WTC11 (cell line): ENCODE measurements around the gene USP15. TPM values are rescaled to one million over a fixed set of nuclear protein-coding genes. Genes with fewer than 3 reads are reported as not detected.

Source experiments
- ATAC-seq: fragments of 200-7000 bp; cut with Tn5 transposase; 2 replicates; pipeline ENCODE4 v1.10.0; 2021; ENCODE audit warnings: mild to moderate bottlenecking, moderate library complexity
- CTCF ChIA-PET: fragments of 300-600 bp; sonication (Branson Sonifier 250); formaldehyde crosslinking; loops from one replicate; lab custom pipeline; 2021; ENCODE audit warnings: antibody characterized with exemption; lab: Charles Lee
- POLR2A ChIA-PET: fragments of 350-600 bp; sonication (Branson Sonifier 250); formaldehyde crosslinking; loops from one replicate; lab custom pipeline; 2021; ENCODE audit warnings: antibody characterized with exemption; lab: Charles Lee
- DNase-seq: peaks from one replicate; pipeline ENCODE4 v3.0.0; 2021; ENCODE audit warnings: low spot score
- H3K27ac Mint-ChIP-seq: 2 replicates; pipeline ENCODE4 v1.8.0; 2021; ENCODE audit warnings: mixed read lengths
- H3K27me3 Mint-ChIP-seq: 2 replicates; pipeline ENCODE4 v1.8.0; 2021; ENCODE audit warnings: low read depth, mild to moderate bottlenecking, moderate library complexity, mixed read lengths
- H3K36me3 Mint-ChIP-seq: 2 replicates; pipeline ENCODE4 v1.8.0; 2021; ENCODE audit warnings: mixed read lengths
- H3K4me1 Mint-ChIP-seq: 2 replicates; pipeline ENCODE4 v1.8.0; 2022; ENCODE audit warnings: mixed read lengths
- H3K4me3 Mint-ChIP-seq: 2 replicates; pipeline ENCODE4 v1.8.0; 2021; ENCODE audit warnings: mild to moderate bottlenecking, moderate library complexity, mixed read lengths
- H3K9me3 Mint-ChIP-seq: 2 replicates; pipeline ENCODE4 v1.8.0; 2021; ENCODE audit warnings: mixed read lengths
- ATF3 ChIP-seq: sonication (generic); formaldehyde crosslinking; conservative IDR thresholded peaks from 2 replicates; pipeline ENCODE4 v1.8.1; 2022; ENCODE audit warnings: mild to moderate bottlenecking, missing genetic modification reagents
- ESRRA ChIP-seq: sonication (generic); formaldehyde crosslinking; IDR thresholded peaks from 2 replicates; pipeline ENCODE4 v1.8.1; 2022; ENCODE audit warnings: mild to moderate bottlenecking, missing genetic modification reagents, borderline replicate concordance
- ETV6 ChIP-seq: sonication (generic); formaldehyde crosslinking; IDR thresholded peaks from 2 replicates; pipeline ENCODE4 v1.8.1; 2022; ENCODE audit warnings: mild to moderate bottlenecking, missing genetic modification reagents
- FOXJ3 ChIP-seq: sonication (generic); formaldehyde crosslinking; IDR thresholded peaks from 2 replicates; pipeline ENCODE4 v1.9.0; 2021; ENCODE audit warnings: missing genetic modification reagents, mild to moderate bottlenecking, borderline replicate concordance
- FOXP1 ChIP-seq: sonication (generic); formaldehyde crosslinking; IDR thresholded peaks from 2 replicates; pipeline ENCODE4 v1.8.0; 2022; ENCODE audit warnings: missing genetic modification reagents, mild to moderate bottlenecking, moderate library complexity, borderline replicate concordance
- JUN ChIP-seq: sonication (generic); formaldehyde crosslinking; IDR thresholded peaks from 2 replicates; pipeline ENCODE4 v1.8.0; 2023; ENCODE audit warnings: mild to moderate bottlenecking, missing genetic modification reagents
- NFE2L1 ChIP-seq: sonication (generic); formaldehyde crosslinking; IDR thresholded peaks from 2 replicates; pipeline ENCODE4 v1.8.1; 2023; ENCODE audit warnings: missing genetic modification reagents
- PREB ChIP-seq: sonication (generic); formaldehyde crosslinking; IDR thresholded peaks from 2 replicates; pipeline ENCODE4 v1.8.1; 2022; ENCODE audit warnings: mild to moderate bottlenecking, missing genetic modification reagents, moderate library complexity, borderline replicate concordance
- PRRX2 ChIP-seq: fragments of 250-450 bp; sonication (Bioruptor Pico); IDR thresholded peaks from 2 replicates; pipeline ENCODE4 v1.8.0; 2021; ENCODE audit warnings: mild to moderate bottlenecking
- RELA ChIP-seq: sonication (generic); formaldehyde crosslinking; IDR thresholded peaks from 2 replicates; pipeline ENCODE4 v1.8.1; 2022; ENCODE audit warnings: missing genetic modification reagents, mild to moderate bottlenecking, borderline replicate concordance
- SOX15 ChIP-seq: fragments of 250-450 bp; sonication (Bioruptor Pico); IDR thresholded peaks from 2 replicates; pipeline ENCODE4 v1.9.0; 2021; ENCODE audit warnings: mild to moderate bottlenecking
- TEAD4 ChIP-seq: sonication (generic); formaldehyde crosslinking; IDR thresholded peaks from 2 replicates; pipeline ENCODE4 v1.8.0; 2022; ENCODE audit warnings: mild to moderate bottlenecking, missing genetic modification reagents
- ZBTB21 ChIP-seq: sonication (generic); formaldehyde crosslinking; IDR thresholded peaks from 2 replicates; pipeline ENCODE4 v1.8.1; 2023; ENCODE audit warnings: mild to moderate bottlenecking, missing genetic modification reagents, borderline replicate concordance
- ZNF317 ChIP-seq: sonication (generic); formaldehyde crosslinking; IDR thresholded peaks from 2 replicates; pipeline ENCODE4 v1.8.1; 2023; ENCODE audit warnings: low read depth, mild to moderate bottlenecking, moderate library complexity, missing genetic modification reagents, borderline replicate concordance
- ZNF396 ChIP-seq: fragments of 250-450 bp; sonication (Bioruptor Pico); IDR thresholded peaks from 2 replicates; pipeline ENCODE4 v1.8.0; 2021; ENCODE audit warnings: mild to moderate bottlenecking, moderate library complexity, borderline replicate concordance
- ZNF532 ChIP-seq: fragments of 250-450 bp; sonication (Bioruptor Pico); IDR thresholded peaks from 2 replicates; pipeline ENCODE4 v1.9.0; 2021; ENCODE audit warnings: mild to moderate bottlenecking, borderline replicate concordance
- ZNF671 ChIP-seq: fragments of 250-450 bp; sonication (Bioruptor Pico); IDR thresholded peaks from 2 replicates; pipeline ENCODE4 v1.8.0; 2021; ENCODE audit warnings: mild to moderate bottlenecking
- total RNA-seq: library from RNA; stranded (reverse); gene quantifications from 3 replicates; pipeline ENCODE4 v1.2.3, GENCODE V29; 2021
- TF ChIP-seq, protein P1 (sequence below): sonication (generic); formaldehyde crosslinking; IDR thresholded peaks from 2 replicates; pipeline ENCODE4 v1.8.1; 2023; ENCODE audit warnings: mild to moderate bottlenecking, moderate library complexity, missing genetic modification reagents
- TF ChIP-seq, protein P2 (sequence below): sonication (generic); formaldehyde crosslinking; IDR thresholded peaks from 2 replicates; pipeline ENCODE4 v1.8.1; 2022; ENCODE audit warnings: low read depth, missing genetic modification reagents, borderline replicate concordance
- TF ChIP-seq, protein P3 (sequence below): fragments of 200-600 bp; IDR thresholded peaks from 2 replicates; pipeline ENCODE4 v1.8.0; 2022; ENCODE audit warnings: antibody characterized with exemption
- TF ChIP-seq, protein P4 (sequence below): sonication (generic); formaldehyde crosslinking; IDR thresholded peaks from 2 replicates; pipeline ENCODE4 v1.8.1; 2022; ENCODE audit warnings: low read depth, mild to moderate bottlenecking, moderate library complexity, missing genetic modification reagents, borderline replicate concordance
- TF ChIP-seq, protein P5 (sequence below): sonication (generic); formaldehyde crosslinking; IDR thresholded peaks from 2 replicates; pipeline ENCODE4 v1.8.0; 2022; ENCODE audit warnings: mild to moderate bottlenecking, missing genetic modification reagents

The USP15 gene
- total RNA-seq, 1 experiment from 2014 or later = 37.2 TPM

- TF ChIP-seq, protein P1, sequence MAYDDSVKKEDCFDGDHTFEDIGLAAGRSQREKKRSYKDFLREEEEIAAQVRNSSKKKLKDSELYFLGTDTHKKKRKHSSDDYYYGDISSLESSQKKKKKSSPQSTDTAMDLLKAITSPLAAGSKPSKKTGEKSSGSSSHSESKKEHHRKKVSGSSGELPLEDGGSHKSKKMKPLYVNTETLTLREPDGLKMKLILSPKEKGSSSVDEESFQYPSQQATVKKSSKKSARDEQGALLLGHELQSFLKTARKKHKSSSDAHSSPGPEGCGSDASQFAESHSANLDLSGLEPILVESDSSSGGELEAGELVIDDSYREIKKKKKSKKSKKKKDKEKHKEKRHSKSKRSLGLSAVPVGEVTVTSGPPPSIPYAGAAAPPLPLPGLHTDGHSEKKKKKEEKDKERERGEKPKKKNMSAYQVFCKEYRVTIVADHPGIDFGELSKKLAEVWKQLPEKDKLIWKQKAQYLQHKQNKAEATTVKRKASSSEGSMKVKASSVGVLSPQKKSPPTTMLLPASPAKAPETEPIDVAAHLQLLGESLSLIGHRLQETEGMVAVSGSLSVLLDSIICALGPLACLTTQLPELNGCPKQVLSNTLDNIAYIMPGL (CRISPR knock-in tag) = peak; percentile 71; the same call in 1 of the 2 replicates
- TF ChIP-seq ZNF671 (no peak), ATF3 (CRISPR knock-in tag) (no peak), ZNF396 (CRISPR knock-in tag) (no peak), FOXP1 (CRISPR knock-in tag) (peak; percentile 19; the same call in 1 of the 2 replicates), NFE2L1 (no peak), ETV6 (CRISPR knock-in tag) (0 out of 2 replicates have a peak, but pooled peaks have one; percentile 44), ESRRA (no peak), ZBTB21 (0 out of 2 replicates have a peak, but pooled peaks have one; percentile 57)
- TF ChIP-seq, protein P2, sequence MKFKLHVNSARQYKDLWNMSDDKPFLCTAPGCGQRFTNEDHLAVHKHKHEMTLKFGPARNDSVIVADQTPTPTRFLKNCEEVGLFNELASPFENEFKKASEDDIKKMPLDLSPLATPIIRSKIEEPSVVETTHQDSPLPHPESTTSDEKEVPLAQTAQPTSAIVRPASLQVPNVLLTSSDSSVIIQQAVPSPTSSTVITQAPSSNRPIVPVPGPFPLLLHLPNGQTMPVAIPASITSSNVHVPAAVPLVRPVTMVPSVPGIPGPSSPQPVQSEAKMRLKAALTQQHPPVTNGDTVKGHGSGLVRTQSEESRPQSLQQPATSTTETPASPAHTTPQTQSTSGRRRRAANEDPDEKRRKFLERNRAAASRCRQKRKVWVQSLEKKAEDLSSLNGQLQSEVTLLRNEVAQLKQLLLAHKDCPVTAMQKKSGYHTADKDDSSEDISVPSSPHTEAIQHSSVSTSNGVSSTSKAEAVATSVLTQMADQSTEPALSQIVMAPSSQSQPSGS (CRISPR knock-in tag) = no peak
- TF ChIP-seq, all 79 proteins: peak for 4
Observed at GRCh38 chr12:62435303-62436163, 175.3 kb downstream of the USP15 start (continued).

DNA sequence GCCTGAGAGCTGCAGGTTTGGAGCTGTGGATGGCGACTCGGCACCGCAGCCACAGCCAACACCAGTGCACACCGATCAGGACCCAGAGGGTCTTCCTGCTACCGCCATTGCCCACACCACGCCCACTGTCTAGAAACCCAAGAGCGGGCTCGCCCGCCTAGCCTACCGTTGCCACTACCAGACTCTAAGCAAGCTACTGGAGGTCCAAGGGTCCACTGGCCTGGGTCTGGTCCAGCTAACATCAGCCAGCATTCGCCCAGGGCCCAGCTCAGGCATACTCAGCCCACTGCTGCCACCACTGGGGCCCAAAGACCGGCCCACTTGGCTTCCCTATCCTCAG, 175.9 kb downstream of the USP15 start:
- no peak overlapping the region for H3K27ac Mint-ChIP-seq
- ChIA-PET POLR2A (interaction anchor here (0.5 kb wide), 1 partner anchor 427 kb away, joined by 3 read pairs; no protein-coding TSS in a partner anchor), CTCF (interaction anchor here (0.9 to 3.3 kb wide), 17 partner anchors 11 to 715 kb away, joined by 3 to 28 read pairs (median 6); partner anchors contain the start of genes AVPR1A and MON2)
- H3K9me3 Mint-ChIP-seq = peaks cover 9% of the 10 kb centered on the region
- H3K27me3 Mint-ChIP-seq = peaks cover 56% of the 10 kb centered on the region
- no peaks in the 10 kb centered on the region for H3K36me3 Mint-ChIP-seq
- ATAC-seq (no peak), DNase-seq (no peak)
- H3K4me3 Mint-ChIP-seq = peak overlapping the region; percentile 86
- H3K4me1 Mint-ChIP-seq = peaks cover 16% of the 10 kb centered on the region
- no peak for TF ChIP-seq FOXP1 (CRISPR knock-in tag)
- TF ChIP-seq RELA (CRISPR knock-in tag) = no peak
- TF ChIP-seq JUN = no peak
- no peak for TF ChIP-seq FOXJ3 (CRISPR knock-in tag)
- TF ChIP-seq SOX15 (CRISPR knock-in tag) = no peak
- TF ChIP-seq, protein P3, sequence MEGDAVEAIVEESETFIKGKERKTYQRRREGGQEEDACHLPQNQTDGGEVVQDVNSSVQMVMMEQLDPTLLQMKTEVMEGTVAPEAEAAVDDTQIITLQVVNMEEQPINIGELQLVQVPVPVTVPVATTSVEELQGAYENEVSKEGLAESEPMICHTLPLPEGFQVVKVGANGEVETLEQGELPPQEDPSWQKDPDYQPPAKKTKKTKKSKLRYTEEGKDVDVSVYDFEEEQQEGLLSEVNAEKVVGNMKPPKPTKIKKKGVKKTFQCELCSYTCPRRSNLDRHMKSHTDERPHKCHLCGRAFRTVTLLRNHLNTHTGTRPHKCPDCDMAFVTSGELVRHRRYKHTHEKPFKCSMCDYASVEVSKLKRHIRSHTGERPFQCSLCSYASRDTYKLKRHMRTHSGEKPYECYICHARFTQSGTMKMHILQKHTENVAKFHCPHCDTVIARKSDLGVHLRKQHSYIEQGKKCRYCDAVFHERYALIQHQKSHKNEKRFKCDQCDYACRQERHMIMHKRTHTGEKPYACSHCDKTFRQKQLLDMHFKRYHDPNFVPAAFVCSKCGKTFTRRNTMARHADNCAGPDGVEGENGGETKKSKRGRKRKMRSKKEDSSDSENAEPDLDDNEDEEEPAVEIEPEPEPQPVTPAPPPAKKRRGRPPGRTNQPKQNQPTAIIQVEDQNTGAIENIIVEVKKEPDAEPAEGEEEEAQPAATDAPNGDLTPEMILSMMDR = no peak
- TF ChIP-seq, protein P4, sequence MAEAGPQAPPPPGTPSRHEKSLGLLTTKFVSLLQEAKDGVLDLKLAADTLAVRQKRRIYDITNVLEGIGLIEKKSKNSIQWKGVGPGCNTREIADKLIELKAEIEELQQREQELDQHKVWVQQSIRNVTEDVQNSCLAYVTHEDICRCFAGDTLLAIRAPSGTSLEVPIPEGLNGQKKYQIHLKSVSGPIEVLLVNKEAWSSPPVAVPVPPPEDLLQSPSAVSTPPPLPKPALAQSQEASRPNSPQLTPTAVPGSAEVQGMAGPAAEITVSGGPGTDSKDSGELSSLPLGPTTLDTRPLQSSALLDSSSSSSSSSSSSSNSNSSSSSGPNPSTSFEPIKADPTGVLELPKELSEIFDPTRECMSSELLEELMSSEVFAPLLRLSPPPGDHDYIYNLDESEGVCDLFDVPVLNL (CRISPR knock-in tag) = no peak
- TF ChIP-seq PREB (CRISPR knock-in tag) = no peak
- TF ChIP-seq, protein P5, sequence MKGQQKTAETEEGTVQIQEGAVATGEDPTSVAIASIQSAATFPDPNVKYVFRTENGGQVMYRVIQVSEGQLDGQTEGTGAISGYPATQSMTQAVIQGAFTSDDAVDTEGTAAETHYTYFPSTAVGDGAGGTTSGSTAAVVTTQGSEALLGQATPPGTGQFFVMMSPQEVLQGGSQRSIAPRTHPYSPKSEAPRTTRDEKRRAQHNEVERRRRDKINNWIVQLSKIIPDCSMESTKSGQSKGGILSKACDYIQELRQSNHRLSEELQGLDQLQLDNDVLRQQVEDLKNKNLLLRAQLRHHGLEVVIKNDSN (CRISPR knock-in tag) = no peak
- no peak for TF ChIP-seq PRRX2 (CRISPR knock-in tag)
- no peak for TF ChIP-seq TEAD4
- TF ChIP-seq ZNF532 (CRISPR knock-in tag) = no peak
- no peak for TF ChIP-seq ZNF317 (CRISPR knock-in tag)
